Upper lobe of left lung (tissue), 6 donors: ENCODE results near the gene WIF1. TPM values are rescaled to one million over a fixed set of nuclear protein-coding genes. Genes with fewer than 3 reads are reported as not detected.

Experiments
- ATAC-seq, 2 donors: fragments of 200-7000 bp; cut with Tn5 transposase; one replicate each; pipeline ENCODE4 v1.9.1; 2022; ENCODE audit warnings: mild to moderate bottlenecking in 2 of 2, moderate library complexity in 2 of 2; ENCODE audit not compliant: low FRiP score in 2 of 2
- DNase-seq, 2 donors: peaks; one replicate each; pipeline ENCODE4 v3.0.0-alpha.2; 2019 to 2020
- H3K27ac ChIP-seq, 4 donors: fragments of 200-600 bp; sonication (generic); one replicate each; pipeline ENCODE4 v1.5.1; 2016 to 2019
- H3K27me3 ChIP-seq, 4 donors: fragments of 200-600 bp; sonication (generic); one replicate each; pipeline ENCODE4 v1.5.1; 2017 to 2019
- H3K36me3 ChIP-seq, 4 donors: fragments of 200-600 bp; sonication (generic); one replicate each; pipeline ENCODE4 v1.5.1; 2016 to 2019
- H3K4me1 ChIP-seq, 4 donors: fragments of 200-600 bp; sonication (generic); one replicate each; pipeline ENCODE4 v1.5.1; 2018 to 2019
- H3K4me3 ChIP-seq, 4 donors: fragments of 200-600 bp; sonication (generic); one replicate each; pipeline ENCODE4 v1.5.1; 2017 to 2019; ENCODE audit warnings: mild to moderate bottlenecking in 2 of 4, moderate library complexity in 1 of 4
- H3K9me3 ChIP-seq, 4 donors: fragments of 200-600 bp; sonication (generic); one replicate each; pipeline ENCODE4 v1.5.1; 2018 to 2019
- CTCF ChIP-seq, 6 experiments: fragments of 450-650 bp in 4 of 6; fragments of 200-600 bp in 2 of 6; sonication (generic) in 2 of 6; IDR thresholded peaks; one replicate each; pipeline ENCODE4 v1.5.1; 2016 to 2019; ENCODE audit warnings: antibody characterized with exemption in 6 of 6
- EP300 ChIP-seq, 4 donors: sonication (generic); formaldehyde crosslinking; IDR thresholded peaks; one replicate each; pipeline ENCODE4 v1.5.1; 2017; ENCODE audit warnings: antibody characterized with exemption in 4 of 4, control low read depth in 2 of 4
- POLR2A ChIP-seq, 4 donors: fragments of 450-650 bp; IDR thresholded peaks; one replicate each; pipeline ENCODE4 v1.5.1; 2016 to 2017; ENCODE audit warnings: antibody characterized with exemption in 4 of 4, mild to moderate bottlenecking in 2 of 4
- POLR2AphosphoS5 ChIP-seq, 2 donors: sonication (generic); formaldehyde crosslinking; IDR thresholded peaks; one replicate each; pipeline ENCODE4 v1.5.1; 2017; ENCODE audit warnings: antibody characterized with exemption in 2 of 2
- WGBS, 2 donors: methylation state at CpG; one replicate each; pipeline ENCODE4 v1.1.5; 2017 to 2018; 5-methylcytosine and 5-hydroxymethylcytosine counted together
- total RNA-seq, 6 donors: library from RNA; depleted of rRNA in 4 of 6; stranded (reverse); fragments of >200 nt in 4 of 6; gene quantifications; one replicate each; pipeline versions ENCODE4 v1.1.0 to v1.2.1, GENCODE V29; 2016 to 2021
- donor health status: DM: no; HTN: no; CAD: no; lungs with moderate emphysema.
- donor health status: DM: no; HTN: yes; CAD: no; lungs with severe emphysema.

Gene WIF1
- total RNA-seq, 6 donors from 2014 or later: 32.6 to 250 (median 64.4) TPM

- no peak for TF ChIP-seq POLR2AphosphoS5 (IDR thresholded peaks at IDR 0.05)
- no peak for TF ChIP-seq POLR2A (IDR thresholded peaks at IDR 0.05)
- no peak for TF ChIP-seq CTCF (IDR thresholded peaks at IDR 0.05)
- TF ChIP-seq EP300 (IDR thresholded peaks at IDR 0.05): no peak
- Histone ChIP-seq H3K4me3 (no peak overlapping the region), H3K4me1 (peaks cover 0 to 8% (median 0%) of the 10 kb centered on the region in 4 donors), H3K36me3 (no peaks in the 10 kb centered on the region), H3K27ac (no peak overlapping the region), H3K9me3 (peaks cover 0 to 6% (median 0%) of the 10 kb centered on the region in 4 donors), H3K27me3 (no peaks in the 10 kb centered on the region)
- ATAC-seq: no peak
- DNase-seq: no peak
- 37 to 68% methylated on average over 1 of the region's 1 CpG for WGBS, 2 donors
Measured at GRCh38 chr12:65139389-65139788, 18.3 kb upstream of the WIF1 start.

DNA sequence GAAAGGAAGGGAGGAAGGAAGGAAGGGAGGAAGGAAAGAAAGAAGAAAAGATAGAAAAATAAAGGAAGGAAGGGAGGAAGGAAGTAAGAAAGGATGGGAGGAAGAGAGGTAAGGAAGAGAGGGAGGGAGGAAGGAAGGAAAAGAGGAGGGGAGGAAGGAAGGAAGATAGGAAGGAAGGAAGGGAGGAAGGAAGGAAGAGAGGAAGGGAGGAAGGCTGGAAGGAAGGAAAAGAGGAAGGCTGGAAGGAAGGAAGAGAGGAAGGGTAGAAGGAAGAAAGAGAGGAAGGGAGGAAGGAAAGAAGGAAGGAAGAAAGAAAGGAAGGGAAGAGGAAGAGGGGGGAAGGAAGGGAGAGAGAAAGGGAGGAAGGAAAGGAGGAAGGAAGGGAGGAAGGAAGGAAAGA lies 12.8 kb upstream of the WIF1 start:
- no peaks in the 10 kb centered on the region for H3K4me1 ChIP-seq
- no peak overlapping the region for H3K27ac ChIP-seq
- ATAC-seq (no peak), DNase-seq (no peak)
- no peak overlapping the region for H3K4me3 ChIP-seq
- H3K9me3 ChIP-seq: peaks cover 0 to 6% (median 0%) of the 10 kb centered on the region in 4 donors
- H3K36me3 ChIP-seq: no peaks in the 10 kb centered on the region
- no peaks in the 10 kb centered on the region for H3K27me3 ChIP-seq
- TF ChIP-seq CTCF (IDR thresholded peaks at IDR 0.05) (no peak), POLR2AphosphoS5 (IDR thresholded peaks at IDR 0.05) (no peak), EP300 (IDR thresholded peaks at IDR 0.05) (no peak), POLR2A (IDR thresholded peaks at IDR 0.05) (no peak)

GRCh38 chr12:65126482-65126881 lies 5.4 kb upstream of the WIF1 start:
- Histone ChIP-seq H3K36me3 (no peaks in the 10 kb centered on the region), H3K4me1 (peaks cover 1 to 10% (median 2%) of the 10 kb centered on the region in 4 donors), H3K27ac (no peak overlapping the region), H3K9me3 (no peaks in the 10 kb centered on the region), H3K4me3 (no peak overlapping the region), H3K27me3 (peaks cover 0 to 4% (median under 1%) of the 10 kb centered on the region in 4 donors)
- DNase-seq (no peak), ATAC-seq (no peak)
- no peak for TF ChIP-seq CTCF (IDR thresholded peaks at IDR 0.05)
- TF ChIP-seq EP300 (IDR thresholded peaks at IDR 0.05): no peak
- 74 to 79% methylated on average over 5 of the region's 5 CpGs for WGBS, 2 donors

DNA sequence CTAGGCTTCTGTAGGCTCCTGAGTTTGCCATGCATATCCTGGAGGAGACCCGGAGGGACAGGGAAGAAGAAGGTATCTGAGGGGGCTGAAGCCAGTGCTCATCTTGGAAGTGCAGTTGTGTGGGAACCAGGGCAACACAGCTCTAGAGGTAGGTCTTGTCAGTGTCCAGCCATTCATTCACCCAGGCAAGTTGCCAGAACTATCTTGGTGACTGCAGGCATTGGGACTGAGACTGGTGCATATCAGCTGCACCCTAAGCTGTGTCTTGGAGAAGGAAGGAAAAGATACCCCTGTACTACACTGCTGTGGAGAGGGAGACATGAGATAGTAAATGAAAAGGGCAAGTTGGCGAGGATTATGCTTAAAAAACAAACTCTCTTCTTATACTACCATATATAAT lies 4.9 kb upstream of the WIF1 start:
- H3K9me3 ChIP-seq: no peaks in the 10 kb centered on the region
- no peaks in the 10 kb centered on the region for H3K36me3 ChIP-seq
- ATAC-seq (no peak), DNase-seq (no peak)
- TF ChIP-seq CTCF (IDR thresholded peaks at IDR 0.05) (no peak), POLR2A (IDR thresholded peaks at IDR 0.05) (no peak), POLR2AphosphoS5 (IDR thresholded peaks at IDR 0.05) (no peak), EP300 (IDR thresholded peaks at IDR 0.05) (no peak)
- peaks cover 2 to 9% (median 4%) of the 10 kb centered on the region in 4 donors for H3K27me3 ChIP-seq
- H3K4me3 ChIP-seq: no peak overlapping the region
- 83% methylated on average over 2 of the region's 2 CpGs for WGBS, 2 donors
- peaks cover 6 to 15% (median 7%) of the 10 kb centered on the region in 4 donors for H3K4me1 ChIP-seq
- H3K27ac ChIP-seq: no peak overlapping the region

- ATAC-seq (peak in 1 of 2 donors; percentile 37), DNase-seq (no peak)
- WGBS, 2 donors: 50 to 59% methylated on average over 1 of the region's 1 CpG
- TF ChIP-seq CTCF (IDR thresholded peaks at IDR 0.05) (no peak), POLR2AphosphoS5 (IDR thresholded peaks at IDR 0.05) (no peak), POLR2A (IDR thresholded peaks at IDR 0.05) (no peak), EP300 (IDR thresholded peaks at IDR 0.05) (no peak)
- peaks cover 9 to 18% (median 11%) of the 10 kb centered on the region in 4 donors for H3K4me1 ChIP-seq
- no peak overlapping the region for H3K27ac ChIP-seq
- peaks cover 2 to 13% (median 6%) of the 10 kb centered on the region in 4 donors for H3K27me3 ChIP-seq
- no peaks in the 10 kb centered on the region for H3K36me3 ChIP-seq
- H3K4me3 ChIP-seq: no peak overlapping the region
- no peaks in the 10 kb centered on the region for H3K9me3 ChIP-seq
Measured at GRCh38 chr12:65125247-65125646, 4.1 kb upstream of the WIF1 start.
